HG03159 (cell line): ENCODE data around the gene P4HB.

Experiments
- ATAC-seq: cut with Tn5 transposase; IDR thresholded peaks from one replicate; pipeline ENCODE4 v1.9.1; 2021; ENCODE audit warnings: mild to moderate bottlenecking, moderate library complexity; ENCODE audit not compliant: unreplicated experiment

The P4HB gene

DNA sequence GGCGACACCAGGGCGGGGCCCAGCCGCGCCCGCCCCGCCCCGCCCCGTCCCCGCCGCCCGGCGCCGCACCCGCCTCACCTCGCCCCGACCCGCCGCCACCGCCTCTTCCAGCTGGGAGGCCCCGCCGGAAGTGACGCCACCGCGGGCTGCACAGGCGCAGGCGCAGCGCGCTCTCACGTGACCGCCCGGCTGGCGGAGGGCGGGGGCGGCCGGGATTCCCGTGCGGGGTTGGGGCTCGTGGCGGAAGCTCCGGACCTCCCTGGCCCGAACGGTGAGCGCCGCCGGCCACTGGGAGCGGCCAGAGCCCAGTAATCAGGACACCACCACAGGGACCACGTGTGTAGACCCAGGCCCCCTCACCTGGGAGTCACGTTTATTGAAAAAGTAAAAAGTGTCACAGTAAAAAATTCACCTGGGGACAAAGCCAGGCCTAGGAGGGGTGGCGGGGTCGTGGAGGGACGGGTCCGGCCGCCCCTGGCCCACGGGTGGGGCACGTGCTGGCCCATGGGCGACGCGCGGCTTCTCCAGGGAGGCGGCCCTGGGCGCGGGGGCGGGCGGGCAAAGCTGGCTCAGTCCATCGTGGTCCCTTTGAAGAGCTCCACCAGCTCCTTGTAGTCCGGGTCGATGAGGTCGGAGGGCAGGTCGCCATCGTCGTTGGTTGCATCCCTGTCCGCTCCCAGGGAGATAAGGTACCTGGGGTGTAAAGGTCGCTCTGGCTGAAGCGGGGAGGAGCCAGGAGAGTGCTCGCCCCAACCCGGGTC, 27.0 kb downstream of the P4HB start, which contains the start of gene MCRIP1:
MCRIP1 (minus strand) TSS at position 132 of the 761 bp plus-strand sequence. CDS start 8,785 bp downstream, outside the sequence.
- ATAC-seq, result peak; percentile 68

DNA sequence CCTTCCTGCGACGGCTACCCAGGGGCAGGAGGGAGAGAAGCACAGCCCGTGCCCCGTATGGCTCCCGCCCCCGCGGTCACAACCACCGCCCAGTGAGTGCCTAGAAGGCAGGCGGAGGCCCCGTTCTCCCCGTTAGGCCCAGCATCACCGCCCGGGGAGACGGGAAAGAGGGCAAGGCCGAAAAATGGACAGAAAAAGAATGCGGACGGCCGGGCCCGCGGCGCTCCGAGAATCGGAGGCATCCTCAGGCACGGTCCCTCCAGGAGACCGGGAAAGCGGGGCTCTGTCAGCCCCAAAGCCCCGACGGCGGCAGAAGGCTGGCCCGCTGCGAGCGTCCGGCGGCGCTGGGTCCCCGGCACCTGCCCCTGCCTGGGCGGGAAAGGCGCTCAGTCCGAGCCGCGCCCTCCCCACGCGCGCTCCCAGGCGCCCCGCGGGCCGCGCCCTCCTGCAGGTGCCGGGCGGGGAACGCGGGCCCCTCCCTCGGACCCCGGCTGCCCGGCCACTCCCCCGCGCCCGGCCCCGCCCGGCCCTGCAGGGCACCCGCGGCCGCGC, 27.7 kb downstream of the P4HB start:
- ATAC-seq, result peak; percentile 56

DNA sequence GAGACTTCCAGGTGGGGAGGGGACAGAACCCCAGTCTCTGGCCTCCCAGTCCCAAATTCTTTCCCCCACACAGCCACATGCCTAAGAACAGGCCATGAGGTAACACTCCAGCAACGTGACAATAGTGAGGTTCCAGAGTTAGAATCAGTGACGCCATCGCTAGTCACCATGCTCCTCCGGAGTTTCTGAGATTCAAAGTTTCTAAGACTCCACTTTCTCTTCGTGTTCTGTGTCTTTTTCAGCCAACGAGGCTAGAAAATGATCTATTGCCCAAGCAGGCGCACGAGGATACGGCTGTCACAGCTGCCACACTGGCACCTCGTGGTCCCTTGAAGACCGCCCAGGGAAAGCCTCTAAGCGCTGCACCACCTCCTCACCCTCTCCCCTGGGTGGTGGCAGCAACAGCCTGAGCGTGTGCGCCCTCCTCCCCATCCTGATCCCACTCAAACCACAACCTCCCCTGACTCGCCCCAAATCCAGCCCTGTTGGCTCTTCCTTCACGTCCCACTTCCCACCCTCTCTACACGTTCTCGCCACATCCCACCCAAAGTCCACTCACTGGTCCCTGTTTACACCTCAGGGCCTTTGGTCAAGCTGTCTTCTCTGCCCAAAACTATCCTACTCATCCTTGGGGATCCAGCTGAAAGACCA, 28.3 kb downstream of the P4HB start:
- no peak for ATAC-seq

DNA sequence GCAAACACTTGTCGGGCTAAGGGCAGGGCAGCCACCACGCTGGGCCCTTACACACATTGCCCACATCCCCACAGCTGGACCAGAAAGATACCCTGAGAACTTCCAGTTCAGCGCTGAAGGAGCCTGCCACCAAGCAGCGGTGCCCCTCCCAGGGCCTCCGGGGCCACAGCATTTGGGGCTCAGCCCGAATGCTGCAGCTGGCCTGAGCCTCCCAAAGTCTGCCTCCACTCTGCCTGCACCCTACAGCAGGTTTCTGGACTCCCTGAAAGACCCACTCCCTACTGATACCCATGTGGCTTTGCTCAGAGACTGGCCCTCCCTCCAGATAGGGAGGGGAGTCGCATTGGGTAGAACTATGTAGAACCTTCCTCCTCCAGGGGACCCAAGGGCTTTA, 28.8 kb downstream of the P4HB start:
- no peak for ATAC-seq

DNA sequence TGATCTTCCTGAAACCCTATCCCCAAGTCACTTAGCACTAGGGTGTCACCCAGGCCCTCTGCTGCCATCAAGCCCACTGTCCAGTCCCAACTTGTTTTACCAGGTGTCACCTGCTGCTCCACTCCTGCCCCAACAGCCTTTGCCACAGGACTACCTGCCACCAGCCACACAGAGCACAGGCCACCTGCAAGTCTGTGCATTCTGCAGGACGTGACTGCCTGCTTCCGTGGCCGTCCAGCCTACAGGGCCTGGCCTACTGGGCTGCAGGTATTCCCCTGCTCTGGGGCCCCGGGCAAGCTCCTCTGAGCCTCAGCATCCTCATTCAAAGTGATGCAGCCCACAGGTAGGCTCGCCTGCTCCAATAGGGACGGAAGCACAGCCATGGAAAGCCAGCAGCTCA, 30.5 kb downstream of the P4HB start:
- no peak for ATAC-seq

DNA sequence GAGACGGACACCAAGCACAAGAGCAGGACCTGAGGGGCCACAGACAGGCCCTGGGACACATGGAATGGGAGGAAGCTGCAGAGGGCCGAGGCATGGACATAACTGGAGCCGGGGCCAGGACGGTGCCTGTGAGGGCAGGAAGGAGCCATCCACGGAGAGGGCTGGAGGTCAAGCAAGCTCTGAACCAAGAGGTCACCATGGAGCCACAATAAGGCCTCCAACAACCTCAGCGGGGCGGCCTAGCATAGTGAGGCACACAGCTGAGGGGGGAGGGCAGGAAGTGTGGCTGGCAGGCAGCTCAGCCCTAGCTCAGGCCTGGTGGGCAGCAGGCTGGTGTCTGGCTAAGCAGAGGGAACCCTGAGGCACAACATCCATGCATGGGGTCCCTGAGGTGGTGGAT, 31.7 kb downstream of the P4HB start:
- ATAC-seq, result no peak

DNA sequence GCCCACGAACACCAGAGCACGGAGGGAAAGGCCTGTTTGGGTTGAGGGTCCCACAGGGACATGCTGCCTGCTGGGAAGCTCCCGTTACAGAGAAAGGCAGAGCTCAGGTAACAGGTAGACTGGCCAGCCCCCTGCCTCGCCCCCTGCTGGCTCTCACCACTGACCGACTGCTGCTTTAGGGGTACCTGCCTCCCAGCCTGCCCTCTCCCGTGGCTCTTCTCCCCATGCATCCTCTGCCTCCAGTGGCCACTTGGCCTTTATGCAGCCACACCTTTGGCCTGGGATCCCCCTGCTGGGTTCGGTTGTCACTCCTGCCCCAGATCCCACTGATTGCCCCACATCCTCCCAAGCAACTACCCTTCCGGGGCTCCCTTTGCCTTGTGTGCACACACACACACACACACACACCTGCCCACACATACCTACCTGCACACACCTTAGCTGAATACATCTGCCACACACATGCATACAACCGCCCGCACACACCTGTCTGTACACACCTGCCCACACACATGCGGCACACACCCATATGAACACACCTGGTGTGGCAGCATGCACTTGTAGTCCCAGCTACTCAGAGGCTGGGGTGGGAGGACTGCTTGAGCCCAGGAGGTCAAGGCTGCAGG, 34.4 kb downstream of the P4HB start:
- no peak for ATAC-seq

DNA sequence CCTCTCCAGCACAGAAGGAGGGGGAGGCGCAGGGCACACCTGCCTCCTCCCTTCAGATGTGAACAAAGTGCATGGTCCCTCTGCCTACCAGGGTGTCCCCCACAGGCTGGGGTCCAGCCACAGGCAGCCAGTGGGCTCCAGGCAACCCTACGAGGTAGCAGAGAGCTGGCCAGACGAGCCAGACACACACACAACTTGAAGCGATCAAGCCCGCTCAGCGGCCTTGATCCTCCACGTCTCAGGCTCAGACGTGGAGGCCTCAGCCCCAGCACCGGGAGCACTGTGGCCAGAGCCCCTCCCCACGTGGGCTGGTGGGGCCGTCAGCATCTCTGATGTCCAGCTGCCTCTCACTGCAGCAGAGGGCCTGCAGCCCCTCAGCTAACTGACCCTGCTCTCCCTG, 35.7 kb downstream of the P4HB start:
- ATAC-seq, result no peak

DNA sequence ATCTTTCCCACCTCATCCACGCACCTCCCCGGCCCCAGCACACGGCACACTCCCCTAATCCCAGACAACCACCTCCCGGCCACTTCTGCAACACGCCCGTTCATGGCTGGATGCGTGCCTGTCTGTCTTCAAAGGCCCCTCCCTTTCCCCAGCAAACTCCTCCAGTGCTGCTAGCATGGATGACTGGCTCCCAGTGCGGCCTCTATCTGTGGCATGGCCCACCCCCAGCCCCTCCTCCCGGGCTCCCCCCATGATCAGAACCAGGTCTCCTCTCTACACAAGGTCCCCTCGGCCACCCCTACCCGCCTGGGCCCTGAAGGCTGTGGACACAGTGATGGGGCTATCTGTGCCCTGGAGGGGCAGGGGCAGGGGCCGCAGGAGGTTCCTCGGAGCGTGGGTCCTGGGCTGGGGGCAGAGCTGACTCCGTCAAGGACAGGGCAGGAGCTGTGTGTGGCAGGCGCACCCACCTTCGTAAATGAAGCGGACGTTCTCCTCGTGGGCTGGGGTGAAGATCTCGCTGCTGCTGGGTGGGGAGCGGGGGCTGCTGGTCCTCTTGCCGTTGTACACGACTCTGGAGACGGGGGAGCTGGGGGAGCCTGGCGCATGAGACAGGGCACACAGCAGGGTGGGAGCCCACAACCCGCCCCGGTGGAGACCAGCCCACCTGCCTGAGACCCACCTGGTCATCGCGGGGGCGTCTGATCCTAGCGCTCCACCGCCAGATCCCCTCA, 36.4 kb downstream of the P4HB start:
- ATAC-seq, result no peak

DNA sequence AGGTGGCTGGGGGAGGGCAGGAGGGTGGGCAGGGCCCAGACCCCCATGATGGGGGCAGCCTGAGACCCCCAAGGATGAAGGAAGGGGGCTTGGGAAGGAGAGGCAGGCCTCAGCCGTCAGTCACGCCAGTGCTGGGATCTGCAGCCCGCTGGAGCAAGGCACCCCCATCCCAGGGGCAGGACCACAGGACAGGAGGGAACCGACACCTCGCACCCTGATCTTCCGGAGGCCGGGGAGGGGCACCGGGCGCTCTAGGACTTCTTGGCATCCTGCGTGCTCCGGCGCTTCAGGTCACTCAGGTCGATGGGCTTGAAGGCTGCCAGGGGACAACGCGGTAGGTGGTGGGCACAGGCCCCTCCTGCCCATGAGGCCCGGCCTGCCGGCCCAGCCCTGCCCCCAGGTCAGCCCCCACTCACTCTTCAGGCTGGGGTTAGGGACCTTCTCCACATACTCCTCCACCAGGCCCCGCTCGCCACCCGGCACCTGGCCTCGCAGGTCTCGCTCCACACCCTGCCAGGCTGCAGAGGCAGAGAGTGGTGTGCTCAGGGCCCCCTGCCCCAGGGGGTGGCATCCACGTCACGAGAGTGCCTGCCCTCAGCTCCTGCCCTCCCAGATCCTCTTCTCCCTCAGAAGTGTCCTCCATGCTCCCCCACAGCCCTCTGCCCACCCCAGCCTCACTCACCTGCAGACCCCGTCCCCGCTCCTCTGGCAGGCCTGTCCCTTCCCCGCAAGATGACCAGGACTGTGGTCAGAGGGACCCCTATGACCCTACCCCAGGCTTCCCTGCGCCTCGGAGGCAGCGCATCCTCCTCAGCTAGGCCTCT, 37.1 kb downstream of the P4HB start:
- no peak for ATAC-seq

DNA sequence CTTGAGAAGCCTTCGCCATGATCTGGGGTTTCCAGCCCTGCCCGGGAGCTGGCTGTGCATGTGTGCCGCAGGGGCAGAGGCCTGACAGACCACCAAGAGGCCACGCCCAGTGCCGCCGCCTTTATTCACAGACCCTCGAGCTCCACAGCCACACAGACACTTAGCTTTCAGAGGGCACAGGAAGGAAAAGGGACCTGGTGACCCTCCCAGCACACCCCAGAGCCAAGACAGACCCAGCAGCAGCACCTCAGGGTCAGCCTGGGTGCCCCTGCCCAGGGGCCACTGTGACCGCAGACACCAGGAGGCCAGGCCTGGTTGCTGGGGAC, 38.1 kb downstream of the P4HB start:
- ATAC-seq, result no peak

DNA sequence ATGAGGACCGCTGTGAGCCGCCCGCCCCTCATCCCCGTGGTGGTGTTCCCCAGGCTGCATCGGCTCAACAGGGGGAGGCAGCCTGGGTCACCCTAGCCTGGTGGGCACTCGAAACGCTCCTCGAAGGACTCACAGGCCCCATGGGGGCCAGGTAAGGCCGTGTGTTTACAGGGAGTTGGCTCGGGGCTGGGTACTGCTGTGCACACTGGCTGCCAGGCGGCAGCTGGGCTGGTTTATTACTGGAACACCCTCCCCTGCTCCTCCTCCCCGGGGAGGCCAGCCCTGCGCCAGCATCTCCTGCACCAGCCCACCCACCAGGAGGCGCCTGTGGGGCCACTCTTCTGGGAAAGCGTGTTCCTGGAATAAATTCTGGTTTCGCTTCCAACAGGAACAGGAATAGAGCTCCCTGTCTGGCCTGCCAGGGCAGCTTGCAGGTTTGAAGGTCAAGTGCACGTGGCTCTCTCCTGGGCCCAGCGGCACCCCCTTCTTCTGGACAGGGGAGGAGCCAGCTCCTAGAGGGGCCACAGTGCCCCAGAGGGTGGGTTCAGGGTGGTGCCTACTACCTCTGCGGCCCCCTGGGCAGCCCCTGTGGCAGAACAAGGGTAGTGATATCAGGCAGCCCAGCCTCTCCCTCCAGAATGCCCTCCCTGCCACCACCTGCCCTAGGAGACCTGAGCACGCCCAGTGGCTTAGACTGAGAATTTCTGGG, 38.6 kb downstream of the P4HB start:
- ATAC-seq, result no peak

DNA sequence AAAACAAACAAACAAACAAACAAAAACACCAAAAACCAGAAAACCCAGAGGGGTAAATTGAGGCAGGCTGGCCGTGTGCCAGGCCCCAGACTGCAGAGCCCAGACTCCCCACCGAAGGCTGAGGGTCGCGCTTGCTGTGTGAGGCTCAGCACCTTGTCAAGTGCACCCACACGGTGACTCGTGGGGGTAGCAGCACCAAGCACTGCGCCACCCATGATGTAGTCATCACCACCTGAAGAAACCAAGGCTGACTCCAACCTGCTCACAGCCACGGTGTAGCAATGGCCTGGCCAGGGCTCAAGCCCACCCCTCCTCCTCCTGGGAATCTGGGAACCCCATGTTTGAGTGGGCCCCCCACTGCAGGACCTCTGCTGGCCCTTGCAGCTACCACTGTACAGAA, 39.2 kb downstream of the P4HB start:
- ATAC-seq, result no peak

DNA sequence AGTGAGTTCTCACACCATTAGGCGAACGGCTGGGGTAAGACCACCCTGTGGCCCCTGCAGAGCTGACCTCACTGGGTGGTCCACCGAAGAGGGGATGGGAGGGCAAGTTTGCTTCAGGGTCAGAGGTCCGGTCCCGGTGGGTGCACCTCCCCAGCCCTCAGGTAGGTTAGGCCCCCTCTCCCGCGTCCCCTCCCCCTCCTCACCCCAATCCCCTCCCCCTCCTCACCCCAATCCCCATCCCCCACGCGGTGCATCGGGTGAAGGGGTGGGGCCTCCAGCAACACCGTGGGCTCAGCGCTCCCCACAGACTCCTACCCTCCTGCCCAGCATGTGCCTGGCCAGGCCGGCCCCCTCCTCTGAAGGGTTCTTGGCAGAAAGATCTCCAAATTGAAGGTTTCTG, 40.6 kb downstream of the P4HB start:
- no peak for ATAC-seq

DNA sequence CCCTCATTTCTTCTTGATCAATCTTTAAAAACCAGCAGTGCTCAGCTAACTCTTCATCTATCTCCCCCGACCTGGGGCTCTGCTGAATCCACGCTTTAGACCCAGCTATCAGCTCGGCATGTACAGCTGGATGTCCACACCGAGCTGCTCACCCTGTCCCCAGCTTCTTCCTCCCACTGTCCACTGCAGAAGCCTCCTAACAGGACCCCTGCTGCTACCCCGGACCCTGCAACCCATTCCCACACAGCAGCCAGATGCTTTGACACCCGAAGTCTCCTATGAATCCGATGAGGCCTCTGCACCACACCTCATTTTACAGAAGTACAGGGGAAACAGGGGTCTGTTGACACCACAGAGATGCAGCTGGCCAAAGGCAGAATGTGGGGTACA, 42.6 kb downstream of the P4HB start:
- no peak for ATAC-seq

DNA sequence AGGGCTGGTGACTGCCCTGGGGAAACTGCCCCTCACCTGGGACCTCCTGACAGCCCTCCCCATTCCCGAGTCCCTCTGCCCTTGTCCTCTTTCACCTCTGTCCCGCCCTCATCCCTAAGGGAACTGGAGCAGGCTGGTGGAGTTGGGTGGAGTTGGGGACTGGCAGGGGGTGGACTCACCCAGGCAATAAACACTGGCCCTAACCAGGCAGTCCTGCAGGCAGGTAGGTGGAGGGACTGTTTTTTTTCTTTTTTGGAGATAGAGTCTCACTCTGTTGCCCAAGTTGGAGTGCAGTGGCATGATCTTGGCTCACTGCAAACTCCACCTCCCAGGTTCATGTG, 44.7 kb downstream of the P4HB start:
- no peak for ATAC-seq

DNA sequence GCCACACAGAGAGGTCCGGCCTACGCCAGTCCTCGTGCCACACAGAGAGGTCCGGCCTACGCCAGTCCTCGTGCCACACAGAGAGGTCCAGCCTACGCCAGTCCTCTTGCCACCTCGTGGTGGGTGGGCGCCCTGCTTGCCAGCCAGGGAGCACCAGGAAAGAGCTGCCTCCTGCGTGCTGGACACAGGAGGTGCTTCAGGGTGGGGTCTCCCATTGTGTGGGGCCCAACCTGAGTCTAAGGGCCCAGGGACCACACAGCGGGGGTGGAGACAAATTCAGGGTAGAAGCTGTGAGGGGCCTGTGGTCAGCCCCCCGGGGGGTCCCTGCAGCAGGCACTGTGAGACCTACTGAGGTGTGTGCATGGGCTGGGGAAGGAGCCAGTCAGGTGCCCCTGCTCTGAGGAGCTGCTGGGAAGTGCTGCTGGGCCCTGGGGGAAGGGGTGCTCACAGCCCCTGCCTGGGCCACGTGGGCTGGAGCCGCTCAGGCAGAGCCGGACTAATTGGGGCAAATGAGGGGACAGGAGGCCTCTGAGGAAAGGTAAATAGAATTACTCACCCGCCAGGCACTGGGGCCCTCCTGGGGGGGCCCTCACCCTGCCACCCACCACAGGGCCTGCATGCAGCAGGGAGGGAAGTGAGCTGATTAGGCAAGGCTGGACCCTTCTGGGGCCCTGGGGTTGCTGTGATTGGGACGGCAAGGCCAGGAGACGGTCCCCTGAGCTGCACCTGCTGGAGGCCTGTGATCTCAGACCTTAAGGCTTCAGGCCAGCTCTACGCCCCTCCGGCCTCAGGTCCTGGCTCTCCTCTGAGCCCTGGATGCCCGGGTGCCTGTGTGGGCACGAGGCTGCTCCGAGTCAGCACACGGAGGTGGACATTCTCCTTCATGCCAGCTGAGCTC, 45.3 kb downstream of the P4HB start:
- ATAC-seq, result no peak

DNA sequence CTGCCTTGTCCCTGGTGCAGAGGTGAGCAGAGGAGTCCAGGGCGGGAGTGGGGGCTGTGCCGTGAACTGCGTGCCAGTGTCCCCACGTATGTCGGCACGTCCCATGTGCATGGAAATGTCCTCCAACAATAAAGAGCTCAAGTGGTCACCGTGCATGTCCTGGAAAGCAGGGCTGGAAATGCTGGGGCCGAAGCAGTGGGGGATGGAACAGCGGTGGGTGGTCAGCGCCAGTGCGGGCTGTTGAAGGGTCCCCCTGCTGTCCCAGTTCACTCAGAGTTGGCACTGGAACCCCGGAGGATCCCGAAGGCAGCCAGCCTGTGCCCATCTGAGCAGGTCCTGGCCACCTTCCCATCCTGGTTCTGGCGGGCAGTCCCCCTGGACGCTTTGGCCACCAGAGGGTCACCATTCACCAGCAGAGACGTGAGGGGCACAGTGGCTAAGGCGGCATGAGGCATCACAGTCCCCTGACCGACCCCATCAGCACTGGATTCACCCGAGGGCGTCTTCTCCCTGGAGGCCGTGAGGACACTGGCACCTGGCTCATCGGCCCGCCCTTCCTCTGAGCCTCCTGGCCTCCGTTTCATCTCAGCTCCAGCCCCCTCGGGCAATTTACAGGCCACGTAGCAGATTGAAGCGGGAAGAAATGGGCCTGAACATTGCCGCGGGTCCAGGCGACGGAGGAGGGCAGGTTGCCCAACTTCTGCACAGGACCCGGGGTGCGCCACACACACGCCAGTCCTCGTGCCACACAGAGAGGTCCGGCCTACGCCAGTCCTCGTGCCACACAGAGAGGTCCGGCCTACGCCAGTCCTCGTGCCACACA, 46.3 kb downstream of the P4HB start:
- no peak for ATAC-seq
